Vagina (tissue), 2 donors: ENCODE results near the gene WBP1. TPM values are rescaled to one million over a fixed set of nuclear protein-coding genes. Genes with fewer than 3 reads are reported as not detected.

Source experiments
- DNase-seq, 2 donors: peaks; one replicate each; pipeline ENCODE4 v3.0.0-alpha.2; 2017; ENCODE audit errors: extremely low spot score in 2 of 2
- H3K27ac ChIP-seq: fragments of 200-600 bp; sonication (generic); one replicate; pipeline ENCODE4 v1.5.1; 2019
- H3K27me3 ChIP-seq: fragments of 200-600 bp; sonication (generic); one replicate; pipeline ENCODE4 v1.5.1; 2019
- H3K36me3 ChIP-seq, 2 donors: fragments of 200-600 bp; sonication (generic); one replicate each; pipeline ENCODE4 v1.5.1; 2017 to 2019
- H3K4me1 ChIP-seq: fragments of 200-600 bp; sonication (generic); one replicate; pipeline ENCODE4 v1.5.1; 2019
- H3K4me3 ChIP-seq, 2 donors: fragments of 200-600 bp; sonication (generic); 1 replicate in 1 of 2; 2 replicates in 1 of 2; pipeline ENCODE4 v1.5.1; 2016 to 2019
- H3K9me3 ChIP-seq: fragments of 200-600 bp; sonication (generic); one replicate; pipeline ENCODE4 v1.5.1; 2019
- CTCF ChIP-seq, 3 experiments: fragments of 450-650 bp in 2 of 3; fragments of 200-600 bp in 1 of 3; sonication (generic) in 1 of 3; IDR thresholded peaks; one replicate each; pipeline ENCODE4 v1.5.1; 2017 to 2019; ENCODE audit warnings: antibody characterized with exemption in 3 of 3, mild to moderate bottlenecking in 2 of 3, moderate library complexity in 2 of 3
- POLR2A ChIP-seq, 2 donors: fragments of 450-650 bp; IDR thresholded peaks; one replicate each; pipeline ENCODE4 v1.6.1; 2017; ENCODE audit warnings: antibody characterized with exemption in 2 of 2, mild to moderate bottlenecking in 2 of 2, moderate library complexity in 2 of 2
- POLR2AphosphoS5 ChIP-seq, 2 donors: sonication (generic); formaldehyde crosslinking; IDR thresholded peaks; one replicate each; pipeline ENCODE4 v1.9.0; 2017; ENCODE audit warnings: antibody characterized with exemption in 2 of 2, mild to moderate bottlenecking in 2 of 2, low read depth in 1 of 2; ENCODE audit not compliant: insufficient read depth in 1 of 2
- intact Hi-C: fragments of 100-400 bp; cut with DNase I; formaldehyde crosslinking; loops from one replicate; pipeline ENCODE4 v1.15.1; 2023
- total RNA-seq: library from RNA; depleted of rRNA; stranded (reverse); fragments of >200 nt; gene quantifications from one replicate; pipeline ENCODE4 v1.2.3, GENCODE V29; 2016

The WBP1 gene
- total RNA-seq, 1 donor from 2014 or later: 63.1 TPM

DNA sequence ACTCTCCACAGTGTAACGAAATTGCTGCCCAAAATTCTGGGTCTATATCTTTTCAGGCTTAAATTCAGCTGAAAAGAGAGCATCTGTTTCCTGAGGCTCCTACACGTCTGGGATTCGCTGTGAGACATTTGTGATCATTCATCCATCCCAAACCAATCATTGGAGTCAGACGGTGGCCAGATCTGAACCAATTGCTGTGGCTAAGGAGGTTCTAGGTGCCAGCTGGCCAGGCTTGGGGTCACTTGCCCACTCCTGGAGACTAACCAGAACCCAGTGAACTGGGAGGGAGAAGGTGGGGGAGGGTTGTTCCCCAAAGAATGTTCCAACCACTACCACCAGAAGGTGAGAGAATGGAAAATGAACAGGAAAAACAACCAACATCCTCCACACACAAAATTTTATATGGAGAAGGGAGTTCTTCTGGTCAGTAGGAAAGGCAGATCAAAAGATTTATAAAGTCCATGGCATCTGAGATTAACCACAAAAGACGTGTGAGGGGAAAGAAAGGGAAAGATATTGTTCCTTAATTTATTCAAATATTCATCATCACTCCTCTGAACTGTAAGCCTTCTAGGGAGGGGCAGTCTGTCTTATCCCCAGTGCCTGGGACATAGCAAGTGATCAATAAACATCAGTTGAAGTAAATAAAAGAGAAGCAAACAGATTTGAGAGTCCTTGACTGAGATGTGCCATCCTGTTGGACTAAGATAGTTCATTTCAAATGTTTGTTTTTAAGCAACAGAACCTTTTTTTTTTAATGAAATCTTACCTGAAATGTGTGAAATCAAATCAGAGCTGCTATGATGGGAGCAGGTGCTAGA lies 13.5 kb upstream of the WBP1 start:
- intact Hi-C loops: no loop called here
- Histone ChIP-seq H3K27ac (no peak overlapping the region), H3K4me3 (no peak overlapping the region), H3K36me3 (no peaks in the 10 kb centered on the region), H3K9me3 (no peaks in the 10 kb centered on the region), H3K27me3 (no peaks in the 10 kb centered on the region), H3K4me1 (peaks cover 23% of the 10 kb centered on the region)
- no peak for DNase-seq
- TF ChIP-seq POLR2AphosphoS5 (IDR thresholded peaks at IDR 0.05; ENCODE audit: insufficient read depth in 1 of 2, low read depth in 1 of 2) (no peak), CTCF (IDR thresholded peaks at IDR 0.05) (no peak), POLR2A (IDR thresholded peaks at IDR 0.05) (no peak)

DNA sequence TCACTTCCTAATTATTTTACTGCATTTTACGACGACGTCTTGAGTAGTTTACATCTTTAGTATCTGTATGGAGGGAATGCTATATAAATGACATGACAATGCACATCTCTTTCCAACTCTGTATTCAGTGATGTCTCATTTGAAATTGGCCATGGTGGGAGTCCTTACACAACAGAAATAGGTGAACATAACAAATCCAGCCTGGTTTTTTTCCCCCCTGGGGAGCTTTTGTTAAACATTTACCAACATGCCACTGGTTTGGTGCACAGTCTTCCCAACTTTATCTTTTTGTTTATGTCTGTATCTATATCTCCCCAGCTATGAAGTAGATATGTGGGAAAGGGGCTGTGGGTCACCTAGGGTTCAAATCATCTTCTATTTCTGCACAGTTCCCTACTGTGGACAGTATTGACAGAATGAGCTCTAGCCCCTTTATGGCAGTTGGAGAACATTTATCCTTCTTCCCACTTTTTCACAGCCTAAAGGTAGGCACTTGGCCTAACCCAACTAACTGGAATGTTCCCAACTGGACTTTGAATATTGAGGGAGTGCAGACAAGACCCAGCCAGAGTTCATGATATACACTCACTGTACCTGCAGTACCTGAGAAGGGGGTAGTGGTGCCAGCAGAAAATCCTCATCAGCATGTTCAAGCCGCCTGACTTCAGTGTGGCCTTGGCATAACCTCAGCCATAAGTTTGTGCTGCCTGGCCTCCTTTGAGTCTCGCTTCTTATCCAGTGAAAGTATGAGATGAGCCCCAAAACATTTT lies 10.8 kb upstream of the WBP1 start:
- TF ChIP-seq POLR2AphosphoS5 (IDR thresholded peaks at IDR 0.05; ENCODE audit: insufficient read depth in 1 of 2, low read depth in 1 of 2): no peak
- TF ChIP-seq CTCF (IDR thresholded peaks at IDR 0.05): no peak
- TF ChIP-seq POLR2A (IDR thresholded peaks at IDR 0.05): no peak
- H3K4me1 ChIP-seq: no peaks in the 10 kb centered on the region
- H3K9me3 ChIP-seq: no peaks in the 10 kb centered on the region
- H3K27ac ChIP-seq: no peak overlapping the region
- no peaks in the 10 kb centered on the region for H3K36me3 ChIP-seq
- no peak for DNase-seq
- no peak overlapping the region for H3K4me3 ChIP-seq
- intact Hi-C loops: no loop called here
- no peaks in the 10 kb centered on the region for H3K27me3 ChIP-seq

DNA sequence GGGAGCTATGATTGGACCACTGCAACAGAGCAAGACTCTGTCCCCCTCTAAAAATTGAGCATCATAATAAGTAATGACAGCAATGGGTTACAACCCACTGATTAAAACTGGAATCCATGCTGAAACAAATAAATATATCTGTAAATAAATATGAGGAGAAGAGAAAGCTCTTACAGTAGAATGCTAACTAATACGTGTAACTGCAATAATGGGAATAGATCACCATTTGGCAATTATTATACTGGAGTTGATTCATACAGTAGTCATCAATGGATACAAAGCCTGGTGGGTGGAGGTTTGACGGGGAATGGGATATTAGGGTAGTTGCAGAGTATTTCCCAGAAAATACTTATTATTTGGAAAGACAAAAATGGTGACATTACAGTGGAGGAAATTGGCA lies 9.5 kb upstream of the WBP1 start:
- TF ChIP-seq POLR2AphosphoS5 (IDR thresholded peaks at IDR 0.05; ENCODE audit: insufficient read depth in 1 of 2, low read depth in 1 of 2) (no peak), CTCF (IDR thresholded peaks at IDR 0.05) (no peak), POLR2A (IDR thresholded peaks at IDR 0.05) (no peak)
- no peak for DNase-seq
- Histone ChIP-seq H3K27ac (no peak overlapping the region), H3K9me3 (no peaks in the 10 kb centered on the region), H3K27me3 (no peaks in the 10 kb centered on the region), H3K4me1 (no peaks in the 10 kb centered on the region), H3K4me3 (no peak overlapping the region), H3K36me3 (no peaks in the 10 kb centered on the region)
- intact Hi-C loops: no loop called here

DNA sequence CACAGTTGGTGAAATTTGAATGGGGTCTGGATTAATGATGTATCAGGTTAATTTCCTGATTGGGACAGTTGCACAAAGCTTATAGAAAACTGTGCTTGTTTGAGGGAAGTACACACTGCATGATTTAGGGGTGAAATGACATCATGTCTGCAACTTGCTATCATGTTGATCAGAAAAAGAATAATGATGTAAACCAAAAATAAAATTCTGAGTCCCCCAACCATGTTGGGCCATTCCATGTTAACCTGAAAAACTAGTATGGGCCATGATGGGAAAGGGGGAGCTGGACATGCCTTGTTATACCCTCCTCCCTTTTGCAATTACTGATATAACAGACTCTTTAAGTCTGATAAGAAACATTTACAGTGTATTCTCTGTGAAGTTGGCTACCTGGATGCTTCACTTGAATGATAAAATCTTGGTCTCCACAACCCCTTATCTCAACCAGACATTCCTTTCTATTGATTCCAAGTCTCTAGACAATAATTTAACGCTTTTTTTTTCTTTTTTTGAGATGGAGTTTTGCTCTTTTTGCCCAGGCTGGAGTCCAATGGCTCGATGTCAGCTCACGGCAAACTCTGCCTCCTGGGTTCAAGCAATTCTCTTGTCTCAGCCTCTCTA lies 7.6 kb upstream of the WBP1 start:
- intact Hi-C loops: no loop called here
- Histone ChIP-seq H3K4me3 (no peak overlapping the region), H3K4me1 (peaks cover 6% of the 10 kb centered on the region), H3K36me3 (no peaks in the 10 kb centered on the region), H3K27me3 (no peaks in the 10 kb centered on the region), H3K9me3 (no peaks in the 10 kb centered on the region), H3K27ac (no peak overlapping the region)
- TF ChIP-seq POLR2AphosphoS5 (IDR thresholded peaks at IDR 0.05; ENCODE audit: insufficient read depth in 1 of 2, low read depth in 1 of 2) (no peak), CTCF (IDR thresholded peaks at IDR 0.05) (no peak), POLR2A (IDR thresholded peaks at IDR 0.05) (no peak)
- no peak for DNase-seq
